Endometrial microvascular endothelial cells (primary cell): ENCODE data around the gene TMEM208. TPM values are rescaled to one million over a fixed set of nuclear protein-coding genes. Genes with fewer than 3 reads are reported as not detected.

Experiments
- in situ Hi-C: cut with HindIII; loops from 2 replicates; pipeline ENCODE4 v1.10.0; 2017; ENCODE audit warnings: low sequenced_read_pairs, low pct_unique_long_range_greater_than_20kb; ENCODE audit errors: inconsistent ontology term
- total RNA-seq: library from RNA; depleted of rRNA; stranded (reverse); fragments of >200 nt; gene quantifications from one replicate; pipeline ENCODE4 v1.2.3, GENCODE V29; 2015; ENCODE audit errors: inconsistent ontology term

Gene TMEM208
- total RNA-seq, 1 donor from 2014 or later = 41.0 TPM

- in situ Hi-C loops = no loop called here
Observed at GRCh38 chr16:67206129-67206837, 20.6 kb upstream of the TMEM208 start.

GRCh38 chr16:67206838-67207248, 20.1 kb upstream of the TMEM208 start:
- in situ Hi-C loops = no loop called here

GRCh38 chr16:67207249-67208091, 19.5 kb upstream of the TMEM208 start:
- in situ Hi-C loops = no loop called here

GRCh38 chr16:67208154-67208896, 18.6 kb upstream of the TMEM208 start:
- in situ Hi-C loops = no loop called here

- in situ Hi-C loops = no loop called here
Observed at GRCh38 chr16:67209565-67209964, 17.4 kb upstream of the TMEM208 start.

GRCh38 chr16:67210069-67210937, 16.6 kb upstream of the TMEM208 start:
- in situ Hi-C loops = no loop called here

GRCh38 chr16:67211674-67212073, 15.3 kb upstream of the TMEM208 start:
- in situ Hi-C loops = no loop called here

GRCh38 chr16:67212766-67213165, 14.2 kb upstream of the TMEM208 start:
- in situ Hi-C loops = no loop called here

- in situ Hi-C loops = no loop called here
Observed at GRCh38 chr16:67213197-67214019, 13.5 kb upstream of the TMEM208 start.

GRCh38 chr16:67215706-67216105, 11.2 kb upstream of the TMEM208 start:
- in situ Hi-C loops = no loop called here

GRCh38 chr16:67216612-67217490, 10.1 kb upstream of the TMEM208 start:
- in situ Hi-C loops = no loop called here

- in situ Hi-C loops = no loop called here
Observed at GRCh38 chr16:67223992-67224391, 2.9 kb upstream of the TMEM208 start.

GRCh38 chr16:67226295-67226803, 581 bp upstream of the TMEM208 start:
- in situ Hi-C loops = no loop called here

- in situ Hi-C loops = no loop called here
Observed at GRCh38 chr16:67227567-67227921, 614 bp downstream of the TMEM208 start.

GRCh38 chr16:67228034-67228785, 1.3 kb downstream of the TMEM208 start:
- in situ Hi-C loops = no loop called here

GRCh38 chr16:67228905-67229304, 2.0 kb downstream of the TMEM208 start:
- in situ Hi-C loops = no loop called here
